Erythroblast (primary cell): ENCODE data around the gene OR5M11.
"Not testable (repeated sequence)": the region's sequence is repeated elsewhere in the genome, so short reads cannot be mapped to it uniquely, and the experiment has no call there.

ENCODE experiments used
- DNase-seq, 2 experiments: peaks; one replicate each; lab custom pipeline; 2025; lab: John Stamatoyannopoulos, UW
- GATA1 ChIP-seq: IDR thresholded peaks from 2 replicates; pipeline ENCODE4 v1.6.1; 2011; ENCODE audit warnings: low read depth, mild to moderate bottlenecking, control low read depth, low read length, moderate library complexity
- POLR2A ChIP-seq: IDR thresholded peaks from 2 replicates; pipeline ENCODE4 v1.6.1; 2011; ENCODE audit warnings: mild to moderate bottlenecking, low read length

OR5M11 gene

DNA sequence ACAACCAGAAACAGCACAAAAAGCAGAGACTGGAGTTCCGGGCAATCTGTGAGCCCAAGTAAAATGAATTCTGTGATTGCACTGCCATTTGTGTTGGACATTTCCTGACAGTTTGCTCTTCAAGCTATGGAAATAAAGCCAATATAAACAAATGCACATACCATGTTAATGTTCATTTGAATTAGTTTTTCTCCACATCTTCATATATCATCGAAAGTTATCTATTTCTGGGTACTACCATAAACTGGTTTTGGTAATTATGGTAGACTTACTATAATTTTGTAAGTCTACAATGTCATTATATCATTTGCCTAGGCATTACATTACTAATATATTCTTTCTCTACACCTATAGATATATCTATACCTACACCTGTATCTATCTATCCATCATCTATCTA is at the start of gene OR5M11:
OR5M11 (minus strand) TSS at position 101 of the 400 bp plus-strand sequence; CDS start at position 101, 0 bp downstream.
- TF ChIP-seq POLR2A (no peak), GATA1 (no peak)
- DNase-seq = no peak

- not testable (repeated sequence) for DNase-seq
These were observed 49.1 kb upstream of the OR5M11 start for GRCh38 chr11:56592088-56592717.

GRCh38 chr11:56577621-56578020 is 34.6 kb upstream of the OR5M11 start, which contains the start of gene OR5M10:
Gene OR5M10 (minus strand): TSS chr11:56577721. CDS start chr11:56577721, 0 bp downstream.
- TF ChIP-seq GATA1 (no peak), POLR2A (no peak)
- DNase-seq = no peak

DNA sequence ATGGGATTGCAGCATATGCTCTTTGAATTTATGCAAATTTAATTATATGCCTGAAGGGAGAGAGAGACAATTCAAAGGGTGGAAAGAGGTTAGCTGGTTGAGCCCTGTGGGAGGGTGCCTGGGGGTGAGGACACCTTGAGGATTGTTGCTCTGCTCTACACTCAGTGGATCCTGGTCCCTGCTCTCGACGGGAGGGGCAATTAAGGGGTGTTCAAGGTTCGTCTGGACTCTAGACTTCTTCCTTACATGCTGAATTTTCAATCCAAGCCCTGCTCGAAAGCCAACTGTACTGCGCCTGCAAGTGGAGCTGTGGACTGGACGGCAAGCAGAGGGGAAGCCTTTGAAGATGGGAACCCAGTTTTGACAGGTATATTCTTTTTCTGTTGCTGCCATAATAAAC is 15.5 kb upstream of the OR5M11 start:
- no peak for TF ChIP-seq GATA1
- no peak for DNase-seq

DNA sequence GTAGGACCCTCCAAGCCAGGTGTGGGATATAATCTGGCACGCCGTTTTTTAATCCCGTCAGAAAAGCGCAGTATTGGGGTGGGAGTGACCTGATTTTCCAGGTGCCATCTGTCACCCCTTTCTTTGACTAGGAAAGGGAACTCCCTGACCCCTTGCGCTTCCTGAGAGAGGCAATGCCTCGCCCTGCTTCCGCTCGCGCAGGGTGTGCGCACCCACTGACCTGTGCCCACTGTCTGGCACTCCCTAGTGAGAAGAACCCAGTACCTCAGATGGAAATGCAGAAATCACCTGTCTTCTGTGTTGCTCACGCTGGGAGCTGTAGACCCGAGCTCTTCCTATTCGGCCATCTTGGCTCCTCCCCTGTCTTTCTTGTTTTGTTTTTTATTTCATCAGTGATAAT is 11.6 kb upstream of the OR5M11 start:
- DNase-seq = not testable (repeated sequence)

DNA sequence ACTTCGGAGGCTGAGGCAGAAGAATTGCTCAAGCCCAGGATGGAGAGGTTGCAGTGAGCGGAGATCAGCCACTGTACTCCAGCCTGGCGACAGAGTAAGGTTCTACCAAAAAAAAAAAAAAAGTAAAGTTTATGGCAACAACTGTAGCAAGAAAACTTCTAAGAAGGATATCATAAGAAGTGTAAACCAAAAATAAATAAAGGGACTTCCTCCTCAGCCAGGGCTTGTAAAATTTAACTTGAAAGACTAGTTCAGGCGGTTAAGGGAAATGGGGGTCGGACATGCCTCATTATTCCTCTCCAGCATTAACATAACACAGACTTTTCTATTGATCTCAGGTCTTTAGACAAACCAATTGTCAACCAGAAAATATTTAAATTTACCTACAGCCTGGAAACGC is 2.5 kb upstream of the OR5M11 start:
- DNase-seq = no peak
- TF ChIP-seq POLR2A = no peak
- TF ChIP-seq GATA1 = no peak

GRCh38 chr11:56543739-56544138 is 682 bp upstream of the OR5M11 start:
- TF ChIP-seq POLR2A = no peak
- no peak for TF ChIP-seq GATA1

GRCh38 chr11:56533054-56533740 is 9.9 kb downstream of the OR5M11 start:
- TF ChIP-seq POLR2A (no peak), GATA1 (no peak)

More at GRCh38 chr11:56543739-56544138, 682 bp upstream of the OR5M11 start:
- DNase-seq = no peak

GRCh38 chr11:56531856-56532255 is 11.2 kb downstream of the OR5M11 start:
- no peak for TF ChIP-seq POLR2A
- TF ChIP-seq GATA1 = no peak
- no peak for DNase-seq

More at GRCh38 chr11:56533054-56533740, 9.9 kb downstream of the OR5M11 start:
- DNase-seq = no peak

DNA sequence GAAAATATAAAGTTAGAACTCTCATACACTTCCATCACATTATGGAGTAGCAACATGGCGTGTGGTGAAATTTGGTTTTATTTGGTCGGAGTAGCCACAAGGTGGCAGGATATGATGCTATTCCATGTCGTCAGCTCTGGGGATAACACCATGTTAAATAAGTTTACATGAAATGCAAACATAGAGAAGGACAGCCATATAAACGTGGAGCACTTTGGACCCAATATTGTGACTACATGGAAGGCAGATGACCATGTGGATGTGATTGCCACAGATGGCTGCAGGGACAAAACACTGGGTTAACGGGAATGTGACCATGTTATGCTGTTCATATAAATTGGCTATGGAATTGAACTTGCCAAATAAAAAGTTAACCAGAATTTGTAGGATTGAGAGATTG is 21.0 kb downstream of the OR5M11 start:
- no peak for TF ChIP-seq POLR2A
- TF ChIP-seq GATA1 = no peak
- DNase-seq = peak in 1 of 2 experiments; percentile 1

GRCh38 chr11:56513280-56513679 is 29.8 kb downstream of the OR5M11 start:
- no peak for DNase-seq

GRCh38 chr11:56509439-56509838 is 33.6 kb downstream of the OR5M11 start:
- DNase-seq = no peak

More at GRCh38 chr11:56513280-56513679, 29.8 kb downstream of the OR5M11 start:
- no peak for TF ChIP-seq GATA1
- TF ChIP-seq POLR2A = no peak

DNA sequence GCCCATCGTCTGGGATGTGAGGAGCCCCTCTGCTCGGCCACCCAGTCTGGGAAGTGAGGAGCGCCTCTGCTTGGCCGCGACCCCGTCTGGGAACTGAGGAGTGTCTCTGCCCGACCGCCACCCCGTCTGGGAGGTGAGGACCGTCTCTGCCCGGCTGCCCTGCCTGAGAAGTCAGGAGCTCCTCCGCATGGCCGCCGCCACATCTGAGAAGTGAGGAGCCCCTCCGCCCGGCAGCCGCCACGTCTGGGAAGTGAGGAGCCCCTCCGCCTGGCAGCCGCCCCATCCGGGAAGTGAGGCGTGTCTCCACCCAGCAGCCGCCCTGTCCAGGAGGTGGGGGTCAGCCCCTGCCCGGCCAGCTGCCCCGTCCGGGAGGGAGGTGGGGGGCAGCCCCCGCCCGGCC is 46.0 kb downstream of the OR5M11 start:
- no peak for TF ChIP-seq POLR2A
- no peak for TF ChIP-seq GATA1
- no peak for DNase-seq

More at GRCh38 chr11:56509439-56509838, 33.6 kb downstream of the OR5M11 start:
- TF ChIP-seq GATA1 = no peak
- TF ChIP-seq POLR2A = no peak

- TF ChIP-seq GATA1 (no peak), POLR2A (no peak)
These were observed 47.9 kb downstream of the OR5M11 start for GRCh38 chr11:56495117-56495516.

More at GRCh38 chr11:56495117-56495516, 47.9 kb downstream of the OR5M11 start:
- DNase-seq = no peak
